K562 (cell line): ENCODE results near the gene PLCB3. TPM values are rescaled to one million over a fixed set of nuclear protein-coding genes. Genes with fewer than 3 reads are reported as not detected.
A peak's percentile ranks its signal among the peaks of the same experiment; 100 is the strongest.

Experiments used
- HNRNPL ChIP-seq: fragments of 200-400 bp; formaldehyde crosslinking; IDR thresholded peaks from 2 replicates; pipeline ENCODE4 v1.6.1; 2017; ENCODE audit warnings: low read depth, mild to moderate bottlenecking, low read length
- NUFIP1 ChIP-seq: fragments of 450-650 bp; IDR thresholded peaks from 2 replicates; pipeline ENCODE4 v1.6.1; 2018; ENCODE audit not compliant: partially characterized antibody
- TBP ChIP-seq: optimal IDR thresholded peaks from 2 replicates; pipeline ENCODE3; 2011; ENCODE audit warnings: low read depth, low read length, improper control_type of control experiment
- TFAP4 ChIP-seq: sonication (generic); formaldehyde crosslinking; IDR thresholded peaks from 2 replicates; pipeline ENCODE4 v1.8.0; 2022; ENCODE audit warnings: missing genetic modification reagents, mild to moderate bottlenecking, moderate library complexity, borderline replicate concordance
- ZBTB5 ChIP-seq: fragments of 450-650 bp; IDR thresholded peaks from 2 replicates; pipeline ENCODE4 v1.6.1; 2017; ENCODE audit warnings: antibody characterized with exemption
- ZNF695 ChIP-seq: fragments of 450-650 bp; formaldehyde crosslinking; IDR thresholded peaks from 2 replicates; pipeline ENCODE4 v1.4.0; 2020; ENCODE audit warnings: mild to moderate bottlenecking, moderate library complexity
- polyA plus RNA-seq, 8 experiments: library from polyadenylated mRNA; depleted of rRNA in 4 of 8; stranded (reverse) in 5 of 8; unstranded in 3 of 8; fragments of >200 nt; fragmentation: Nextera tagmentation in 2 of 8; fragmentation: Illumina TruSeq in 1 of 8; extraction: Ambion mirVana in 2 of 8; extraction: Trizol in 1 of 8; gene quantifications; 2 replicates each; pipeline versions ENCODE4 v1.2.1 to v1.2.3, GENCODE V29; 2011 to 2014; ENCODE audit warnings: inconsistent platforms in 1 of 8, missing spikeins in 1 of 8
- total RNA-seq, 7 experiments: library from RNA; depleted of rRNA in 6 of 7; stranded (reverse); fragments of >200 nt in 6 of 7; fragmentation: Illumina TruSeq in 2 of 7; extraction: Trizol in 2 of 7; gene quantifications; 2 replicates each; pipeline versions ENCODE4 v1.2.1 to v1.2.3, GENCODE V29; 2011 to 2021; ENCODE audit warnings: low replicate concordance in 1 of 7
- TF ChIP-seq, protein P1 (sequence below): IDR thresholded peaks from 3 replicates; pipeline ENCODE4 v1.6.1; 2011; ENCODE audit warnings: borderline replicate concordance, mild to moderate bottlenecking; ENCODE audit not compliant: insufficient read length, insufficient read depth
- TF ChIP-seq, protein P2 (sequence below): fragments of 450-650 bp; IDR thresholded peaks from one replicate; pipeline ENCODE4 v1.6.1; 2018; ENCODE audit warnings: mild to moderate bottlenecking, moderate library complexity; ENCODE audit not compliant: partially characterized antibody
- TF ChIP-seq, protein P3 (sequence below): fragments of 450-650 bp; IDR thresholded peaks from 2 replicates; pipeline ENCODE4 v1.6.1; 2018; ENCODE audit not compliant: partially characterized antibody
- TF ChIP-seq, protein P4 (sequence below), 2 experiments: fragments of 450-650 bp in 1 of 2; sonication (generic) in 1 of 2; formaldehyde crosslinking; conservative IDR thresholded peaks; 2 replicates each; pipeline versions ENCODE4 v1.4.0 to v1.8.1; 2020 to 2022; ENCODE audit warnings: mild to moderate bottlenecking in 1 of 2, missing genetic modification reagents in 1 of 2
- TF ChIP-seq, protein P5 (sequence below): fragments of 150-350 bp; conservative IDR thresholded peaks from 2 replicates; pipeline ENCODE4 v1.6.1; 2014; ENCODE audit warnings: low read length

PLCB3 gene
- total and polyA plus RNA-seq, 9 of the 15 experiments (the other 6 are each of a cell fraction or from before 2014, with no cell fraction given) = 0.31 to 44.8 (median 14.6) TPM

DNA sequence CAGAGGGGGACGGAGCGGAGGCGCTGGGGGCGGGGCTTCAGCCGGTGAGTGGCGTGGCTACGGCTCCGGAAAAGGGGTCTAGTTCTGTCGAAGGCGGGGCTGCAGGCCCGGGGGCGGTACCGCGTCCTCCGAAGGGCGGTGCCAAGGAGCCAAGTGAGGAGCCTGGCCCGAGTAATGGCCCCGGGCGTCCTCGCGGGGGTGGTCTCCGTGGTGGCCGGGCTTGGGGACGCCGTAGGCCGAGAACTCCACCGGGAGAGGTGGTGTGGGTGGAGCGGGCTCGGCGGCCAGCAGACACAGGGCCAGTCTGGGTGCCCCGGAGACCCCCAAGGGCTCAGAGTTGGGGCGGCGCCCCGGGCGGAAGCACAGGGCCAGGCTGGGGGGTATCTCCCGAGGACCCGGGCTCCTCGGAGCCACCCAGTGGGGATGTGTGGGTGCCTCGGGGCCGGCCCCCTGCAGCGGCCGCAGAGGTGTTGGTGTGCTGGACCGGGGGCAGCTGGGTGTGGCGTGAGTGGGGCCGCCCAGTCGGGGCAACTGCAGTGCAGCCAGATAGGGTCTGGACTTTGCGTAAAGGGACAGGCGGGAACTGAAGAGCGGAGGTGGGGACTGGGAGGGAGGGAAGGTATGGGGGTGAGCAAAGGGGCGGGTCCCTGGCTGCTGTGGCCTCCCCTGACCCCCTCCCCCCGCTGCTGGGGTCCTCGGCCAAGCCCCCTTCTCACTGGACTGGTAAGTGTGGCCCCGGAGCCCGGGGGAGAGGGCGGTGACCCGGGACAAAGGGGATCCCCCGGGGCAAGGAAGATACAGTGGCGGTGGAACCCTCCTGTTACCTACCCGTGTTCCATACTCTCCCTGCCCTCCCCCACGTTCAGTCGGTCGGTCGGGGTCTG is 9.6 kb upstream of the PLCB3 start (continued):
- peak; percentile 84 for TF ChIP-seq HNRNPL
- TF ChIP-seq NUFIP1 = no peak
- TF ChIP-seq, protein P1, sequence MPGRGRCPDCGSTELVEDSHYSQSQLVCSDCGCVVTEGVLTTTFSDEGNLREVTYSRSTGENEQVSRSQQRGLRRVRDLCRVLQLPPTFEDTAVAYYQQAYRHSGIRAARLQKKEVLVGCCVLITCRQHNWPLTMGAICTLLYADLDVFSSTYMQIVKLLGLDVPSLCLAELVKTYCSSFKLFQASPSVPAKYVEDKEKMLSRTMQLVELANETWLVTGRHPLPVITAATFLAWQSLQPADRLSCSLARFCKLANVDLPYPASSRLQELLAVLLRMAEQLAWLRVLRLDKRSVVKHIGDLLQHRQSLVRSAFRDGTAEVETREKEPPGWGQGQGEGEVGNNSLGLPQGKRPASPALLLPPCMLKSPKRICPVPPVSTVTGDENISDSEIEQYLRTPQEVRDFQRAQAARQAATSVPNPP = no peak
- TF ChIP-seq, protein P2, sequence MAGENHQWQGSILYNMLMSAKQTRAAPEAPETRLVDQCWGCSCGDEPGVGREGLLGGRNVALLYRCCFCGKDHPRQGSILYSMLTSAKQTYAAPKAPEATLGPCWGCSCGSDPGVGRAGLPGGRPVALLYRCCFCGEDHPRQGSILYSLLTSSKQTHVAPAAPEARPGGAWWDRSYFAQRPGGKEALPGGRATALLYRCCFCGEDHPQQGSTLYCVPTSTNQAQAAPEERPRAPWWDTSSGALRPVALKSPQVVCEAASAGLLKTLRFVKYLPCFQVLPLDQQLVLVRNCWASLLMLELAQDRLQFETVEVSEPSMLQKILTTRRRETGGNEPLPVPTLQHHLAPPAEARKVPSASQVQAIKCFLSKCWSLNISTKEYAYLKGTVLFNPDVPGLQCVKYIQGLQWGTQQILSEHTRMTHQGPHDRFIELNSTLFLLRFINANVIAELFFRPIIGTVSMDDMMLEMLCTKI = no peak
- peak; percentile 27; the same call in 1 of the 2 replicates for TF ChIP-seq TFAP4
- TF ChIP-seq, protein P3, sequence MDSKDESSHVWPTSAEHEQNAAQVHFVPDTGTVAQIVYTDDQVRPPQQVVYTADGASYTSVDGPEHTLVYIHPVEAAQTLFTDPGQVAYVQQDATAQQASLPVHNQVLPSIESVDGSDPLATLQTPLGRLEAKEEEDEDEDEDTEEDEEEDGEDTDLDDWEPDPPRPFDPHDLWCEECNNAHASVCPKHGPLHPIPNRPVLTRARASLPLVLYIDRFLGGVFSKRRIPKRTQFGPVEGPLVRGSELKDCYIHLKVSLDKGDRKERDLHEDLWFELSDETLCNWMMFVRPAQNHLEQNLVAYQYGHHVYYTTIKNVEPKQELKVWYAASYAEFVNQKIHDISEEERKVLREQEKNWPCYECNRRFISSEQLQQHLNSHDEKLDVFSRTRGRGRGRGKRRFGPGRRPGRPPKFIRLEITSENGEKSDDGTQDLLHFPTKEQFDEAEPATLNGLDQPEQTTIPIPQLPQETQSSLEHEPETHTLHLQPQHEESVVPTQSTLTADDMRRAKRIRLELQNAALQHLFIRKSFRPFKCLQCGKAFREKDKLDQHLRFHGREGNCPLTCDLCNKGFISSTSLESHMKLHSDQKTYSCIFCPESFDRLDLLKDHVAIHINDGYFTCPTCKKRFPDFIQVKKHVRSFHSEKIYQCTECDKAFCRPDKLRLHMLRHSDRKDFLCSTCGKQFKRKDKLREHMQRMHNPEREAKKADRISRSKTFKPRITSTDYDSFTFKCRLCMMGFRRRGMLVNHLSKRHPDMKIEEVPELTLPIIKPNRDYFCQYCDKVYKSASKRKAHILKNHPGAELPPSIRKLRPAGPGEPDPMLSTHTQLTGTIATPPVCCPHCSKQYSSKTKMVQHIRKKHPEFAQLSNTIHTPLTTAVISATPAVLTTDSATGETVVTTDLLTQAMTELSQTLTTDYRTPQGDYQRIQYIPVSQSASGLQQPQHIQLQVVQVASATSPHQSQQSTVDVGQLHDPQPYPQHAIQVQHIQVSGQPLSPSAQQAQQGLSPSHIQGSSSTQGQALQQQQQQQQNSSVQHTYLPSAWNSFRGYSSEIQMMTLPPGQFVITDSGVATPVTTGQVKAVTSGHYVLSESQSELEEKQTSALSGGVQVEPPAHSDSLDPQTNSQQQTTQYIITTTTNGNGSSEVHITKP = no peak
- TF ChIP-seq, protein P4, sequence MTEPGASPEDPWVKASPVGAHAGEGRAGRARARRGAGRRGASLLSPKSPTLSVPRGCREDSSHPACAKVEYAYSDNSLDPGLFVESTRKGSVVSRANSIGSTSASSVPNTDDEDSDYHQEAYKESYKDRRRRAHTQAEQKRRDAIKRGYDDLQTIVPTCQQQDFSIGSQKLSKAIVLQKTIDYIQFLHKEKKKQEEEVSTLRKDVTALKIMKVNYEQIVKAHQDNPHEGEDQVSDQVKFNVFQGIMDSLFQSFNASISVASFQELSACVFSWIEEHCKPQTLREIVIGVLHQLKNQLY (CRISPR knock-in tag; conservative IDR thresholded peaks at IDR 0.05) = no peak
- peak; percentile 79 for TF ChIP-seq TBP
- TF ChIP-seq ZBTB5 = no peak
- TF ChIP-seq, protein P5, sequence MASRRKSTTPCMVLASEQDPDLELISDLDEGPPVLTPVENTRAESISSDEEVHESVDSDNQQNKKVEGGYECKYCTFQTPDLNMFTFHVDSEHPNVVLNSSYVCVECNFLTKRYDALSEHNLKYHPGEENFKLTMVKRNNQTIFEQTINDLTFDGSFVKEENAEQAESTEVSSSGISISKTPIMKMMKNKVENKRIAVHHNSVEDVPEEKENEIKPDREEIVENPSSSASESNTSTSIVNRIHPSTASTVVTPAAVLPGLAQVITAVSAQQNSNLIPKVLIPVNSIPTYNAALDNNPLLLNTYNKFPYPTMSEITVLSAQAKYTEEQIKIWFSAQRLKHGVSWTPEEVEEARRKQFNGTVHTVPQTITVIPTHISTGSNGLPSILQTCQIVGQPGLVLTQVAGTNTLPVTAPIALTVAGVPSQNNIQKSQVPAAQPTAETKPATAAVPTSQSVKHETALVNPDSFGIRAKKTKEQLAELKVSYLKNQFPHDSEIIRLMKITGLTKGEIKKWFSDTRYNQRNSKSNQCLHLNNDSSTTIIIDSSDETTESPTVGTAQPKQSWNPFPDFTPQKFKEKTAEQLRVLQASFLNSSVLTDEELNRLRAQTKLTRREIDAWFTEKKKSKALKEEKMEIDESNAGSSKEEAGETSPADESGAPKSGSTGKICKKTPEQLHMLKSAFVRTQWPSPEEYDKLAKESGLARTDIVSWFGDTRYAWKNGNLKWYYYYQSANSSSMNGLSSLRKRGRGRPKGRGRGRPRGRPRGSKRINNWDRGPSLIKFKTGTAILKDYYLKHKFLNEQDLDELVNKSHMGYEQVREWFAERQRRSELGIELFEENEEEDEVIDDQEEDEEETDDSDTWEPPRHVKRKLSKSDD = no peak
- no peak for TF ChIP-seq ZNF695 (CRISPR knock-in tag)
